ENCODE data around the gene RPP25.

- no peak for TF ChIP-seq TP53 (CRISPR knock-in tag; IDR thresholded peaks at IDR 0.05)
- TF ChIP-seq CTCF (IDR thresholded peaks at IDR 0.05), result no peak
- no peak for TF ChIP-seq POLR2A (IDR thresholded peaks at IDR 0.05; ENCODE audit: low read length)
- no peak for TF ChIP-seq ELK1 (IDR thresholded peaks at IDR 0.05; ENCODE audit: low read depth, low read length)
- TF ChIP-seq MAFK (IDR thresholded peaks at IDR 0.05; ENCODE audit: partially characterized antibody), result no peak
- TF ChIP-seq MAX (IDR thresholded peaks at IDR 0.05), result no peak
- no peak for TF ChIP-seq EHMT2 (IDR thresholded peaks at IDR 0.05; ENCODE audit: low read depth)
- TF ChIP-seq SMC3 (IDR thresholded peaks at IDR 0.05), result no peak
- no peak for TF ChIP-seq RARB (CRISPR knock-in tag; IDR thresholded peaks at IDR 0.05)
- no peak for TF ChIP-seq REST (IDR thresholded peaks at IDR 0.05)
Measured at GRCh38 chr15:74997141-74997540, 40.6 kb upstream of the RPP25 start.
